ENCODE data around the gene TBC1D22B. TPM values are rescaled to one million over a fixed set of nuclear protein-coding genes. Genes with fewer than 3 reads are reported as not detected.

TBC1D22B gene
- total RNA-seq, 1 experiment from 2014 or later, result 13.5 TPM

DNA sequence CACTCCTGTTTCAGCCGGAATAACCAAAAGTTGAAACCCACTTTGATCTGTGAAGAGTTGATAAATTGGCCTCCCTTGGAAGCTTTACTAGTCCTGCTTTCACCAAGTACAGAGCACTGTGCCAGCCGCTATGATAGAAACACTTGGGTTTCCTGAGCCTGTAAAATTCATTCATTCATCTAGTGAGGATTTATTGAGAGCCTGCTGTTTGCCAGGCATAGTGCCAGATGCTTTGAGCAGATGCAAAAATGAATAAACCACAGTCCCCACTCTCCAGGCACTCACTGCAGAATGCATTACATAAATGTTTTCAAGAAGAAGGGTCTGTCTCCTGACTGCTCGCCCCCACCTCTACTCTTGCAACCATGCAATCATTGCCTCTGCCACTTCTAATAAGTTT, 25.7 kb downstream of the TBC1D22B start:
- TF ChIP-seq, protein P1, sequence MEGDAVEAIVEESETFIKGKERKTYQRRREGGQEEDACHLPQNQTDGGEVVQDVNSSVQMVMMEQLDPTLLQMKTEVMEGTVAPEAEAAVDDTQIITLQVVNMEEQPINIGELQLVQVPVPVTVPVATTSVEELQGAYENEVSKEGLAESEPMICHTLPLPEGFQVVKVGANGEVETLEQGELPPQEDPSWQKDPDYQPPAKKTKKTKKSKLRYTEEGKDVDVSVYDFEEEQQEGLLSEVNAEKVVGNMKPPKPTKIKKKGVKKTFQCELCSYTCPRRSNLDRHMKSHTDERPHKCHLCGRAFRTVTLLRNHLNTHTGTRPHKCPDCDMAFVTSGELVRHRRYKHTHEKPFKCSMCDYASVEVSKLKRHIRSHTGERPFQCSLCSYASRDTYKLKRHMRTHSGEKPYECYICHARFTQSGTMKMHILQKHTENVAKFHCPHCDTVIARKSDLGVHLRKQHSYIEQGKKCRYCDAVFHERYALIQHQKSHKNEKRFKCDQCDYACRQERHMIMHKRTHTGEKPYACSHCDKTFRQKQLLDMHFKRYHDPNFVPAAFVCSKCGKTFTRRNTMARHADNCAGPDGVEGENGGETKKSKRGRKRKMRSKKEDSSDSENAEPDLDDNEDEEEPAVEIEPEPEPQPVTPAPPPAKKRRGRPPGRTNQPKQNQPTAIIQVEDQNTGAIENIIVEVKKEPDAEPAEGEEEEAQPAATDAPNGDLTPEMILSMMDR (conservative IDR thresholded peaks at IDR 0.05; ENCODE audit: low read depth, low read length), result no peak
- TF ChIP-seq EZH2 (IDR thresholded peaks at IDR 0.05; ENCODE audit: borderline replicate concordance, low read depth, low read length, poor library complexity, severe bottlenecking), result no peak
- POLR2A ChIA-PET (ENCODE audit: low non-redundant PET), result no interaction called here
- CTCF ChIA-PET, result no interaction called here
- no peaks in the 10 kb centered on the region for H3K27me3 ChIP-seq (replicated peaks; ENCODE audit: insufficient read depth, low read depth, low read length, poor library complexity)
- H3K4me3 ChIP-seq (ENCODE audit: low read depth, low read length, poor library complexity, severe bottlenecking), result no peak overlapping the region
- peak; percentile 92 for DNase-seq (ENCODE audit: low spot score)
- H3K36me3 ChIP-seq (ENCODE audit: insufficient read depth, low read length, poor library complexity, severe bottlenecking), result peaks cover 24% of the 10 kb centered on the region
- peaks cover 41% of the 10 kb centered on the region for H3K4me1 ChIP-seq (ENCODE audit: insufficient read depth, low read length, poor library complexity, severe bottlenecking)
- H3K9me3 ChIP-seq (ENCODE audit: low read depth, low read length, poor library complexity, severe bottlenecking), result no peaks in the 10 kb centered on the region
- peak overlapping the region; percentile 72 for H3K27ac ChIP-seq (ENCODE audit: low read depth, low read length, poor library complexity, severe bottlenecking)
- intact Hi-C loops (cut with micrococcal nuclease; ENCODE audit: unreplicated experiment), result no loop called here
- no TSS peak for BruUV-seq (replicated peaks)

DNA sequence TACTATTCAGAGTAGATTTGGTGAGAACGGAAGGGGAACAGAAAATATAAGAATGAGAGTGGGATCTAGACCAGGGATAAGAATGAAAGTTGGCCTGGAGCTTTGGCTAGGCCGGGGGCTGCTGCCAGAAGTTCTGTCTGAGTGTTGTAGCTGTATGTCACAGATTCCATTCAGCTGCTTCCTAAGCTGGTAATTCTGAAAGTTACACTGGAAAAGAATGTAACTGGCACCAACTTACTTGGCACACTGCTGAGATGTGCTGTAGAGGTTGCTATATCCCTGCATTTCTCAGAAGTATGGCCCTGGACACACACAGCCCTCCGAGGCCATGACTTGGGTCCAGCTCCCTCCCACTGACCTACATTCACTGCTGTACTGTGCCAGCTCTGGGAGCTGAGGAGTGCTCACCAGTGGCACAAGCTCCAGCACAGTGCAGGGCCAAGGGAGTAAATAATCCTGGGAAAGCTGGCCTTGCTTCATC, 26.1 kb downstream of the TBC1D22B start:
- no peaks in the 10 kb centered on the region for H3K27me3 ChIP-seq (replicated peaks; ENCODE audit: insufficient read depth, low read depth, low read length, poor library complexity)

DNA sequence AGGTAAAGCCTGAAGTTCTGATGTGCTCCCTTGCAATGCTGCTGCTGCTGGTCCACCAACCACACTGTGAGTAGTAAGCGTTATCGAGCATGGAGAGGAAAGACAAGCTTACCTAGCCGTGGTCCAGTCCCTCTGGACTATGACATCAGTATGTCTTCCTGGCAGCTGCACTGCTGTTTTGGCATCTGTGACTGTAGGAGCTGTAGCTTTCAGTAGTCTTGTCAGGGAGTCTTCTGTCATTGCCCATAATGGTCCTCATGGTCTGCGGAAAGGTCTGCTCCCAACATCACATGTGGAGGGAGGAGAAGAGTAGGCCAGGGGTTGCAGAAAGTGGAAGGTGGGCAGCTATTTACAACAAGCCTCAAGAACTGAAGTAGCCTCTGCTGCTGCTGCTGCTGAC, 27.2 kb downstream of the TBC1D22B start:
- H3K9me3 ChIP-seq (ENCODE audit: low read depth, low read length, poor library complexity, severe bottlenecking), result no peaks in the 10 kb centered on the region
- POLR2A ChIA-PET (ENCODE audit: low non-redundant PET), result no interaction called here
- no peaks in the 10 kb centered on the region for H3K27me3 ChIP-seq (replicated peaks; ENCODE audit: insufficient read depth, low read depth, low read length, poor library complexity)
- TF ChIP-seq, protein P1 (conservative IDR thresholded peaks at IDR 0.05; ENCODE audit: low read depth, low read length), result no peak
- no peak for TF ChIP-seq EZH2 (IDR thresholded peaks at IDR 0.05; ENCODE audit: borderline replicate concordance, low read depth, low read length, poor library complexity, severe bottlenecking)
- H3K4me3 ChIP-seq (ENCODE audit: low read depth, low read length, poor library complexity, severe bottlenecking), result no peak overlapping the region
- peaks cover 24% of the 10 kb centered on the region for H3K36me3 ChIP-seq (ENCODE audit: insufficient read depth, low read length, poor library complexity, severe bottlenecking)
- DNase-seq (ENCODE audit: low spot score), result no peak
- intact Hi-C loops (cut with micrococcal nuclease; ENCODE audit: unreplicated experiment), result no loop called here
- no peak overlapping the region for H3K27ac ChIP-seq (ENCODE audit: low read depth, low read length, poor library complexity, severe bottlenecking)
- H3K4me1 ChIP-seq (ENCODE audit: insufficient read depth, low read length, poor library complexity, severe bottlenecking), result peaks cover 40% of the 10 kb centered on the region
- no TSS peak for BruUV-seq (replicated peaks)
- CTCF ChIA-PET, result interaction anchor here (0.6 kb wide), 1 partner anchor 266 kb away, joined by 3 read pairs; no protein-coding TSS in a partner anchor

More for the DNA sequence above, 26.1 kb downstream of the TBC1D22B start:
- H3K27ac ChIP-seq (ENCODE audit: low read depth, low read length, poor library complexity, severe bottlenecking), result peak overlapping the region; percentile 72
- ChIA-PET CTCF (no interaction called here), POLR2A (ENCODE audit: low non-redundant PET) (no interaction called here)
- no peak overlapping the region for H3K4me3 ChIP-seq (ENCODE audit: low read depth, low read length, poor library complexity, severe bottlenecking)
- DNase-seq (ENCODE audit: low spot score), result no peak
- no peaks in the 10 kb centered on the region for H3K9me3 ChIP-seq (ENCODE audit: low read depth, low read length, poor library complexity, severe bottlenecking)
- TF ChIP-seq EZH2 (IDR thresholded peaks at IDR 0.05; ENCODE audit: borderline replicate concordance, low read depth, low read length, poor library complexity, severe bottlenecking), result no peak
- TF ChIP-seq, protein P1 (conservative IDR thresholded peaks at IDR 0.05; ENCODE audit: low read depth, low read length), result no peak
- no TSS peak for BruUV-seq (replicated peaks)
- intact Hi-C loops (cut with micrococcal nuclease; ENCODE audit: unreplicated experiment), result no loop called here
- peaks cover 41% of the 10 kb centered on the region for H3K4me1 ChIP-seq (ENCODE audit: insufficient read depth, low read length, poor library complexity, severe bottlenecking)
- peaks cover 24% of the 10 kb centered on the region for H3K36me3 ChIP-seq (ENCODE audit: insufficient read depth, low read length, poor library complexity, severe bottlenecking)

All from A673 (cell line).